ENCODE measurements around the gene ZC3H7B. TPM values are rescaled to one million over a fixed set of nuclear protein-coding genes. Genes with fewer than 3 reads are reported as not detected.

Gene ZC3H7B
- total RNA-seq, 1 donor from 2014 or later, result 28.2 TPM

- TF ChIP-seq CTCF (IDR thresholded peaks at IDR 0.05) (no peak), POLR2AphosphoS5 (IDR thresholded peaks at IDR 0.05; ENCODE audit: insufficient read depth in 1 of 2, low read depth in 1 of 2) (no peak), POLR2A (IDR thresholded peaks at IDR 0.05) (no peak)
- H3K36me3 ChIP-seq, result no peaks in the 10 kb centered on the region
- no peak for DNase-seq (ENCODE audit: extremely low spot score in 2 of 2)
- H3K4me1 ChIP-seq, result no peaks in the 10 kb centered on the region
- no peaks in the 10 kb centered on the region for H3K27me3 ChIP-seq
- no peaks in the 10 kb centered on the region for H3K9me3 ChIP-seq
- no peak overlapping the region for H3K27ac ChIP-seq
- intact Hi-C loops (cut with DNase I), result no loop called here
- H3K4me3 ChIP-seq, result no peak overlapping the region
Observed at GRCh38 chr22:41314821-41315220, 13.5 kb downstream of the ZC3H7B start.

GRCh38 chr22:41315586-41315985 is 14.3 kb downstream of the ZC3H7B start:
- H3K27ac ChIP-seq, result no peak overlapping the region
- TF ChIP-seq POLR2AphosphoS5 (IDR thresholded peaks at IDR 0.05; ENCODE audit: insufficient read depth in 1 of 2, low read depth in 1 of 2), result no peak
- TF ChIP-seq POLR2A (IDR thresholded peaks at IDR 0.05), result no peak
- TF ChIP-seq CTCF (IDR thresholded peaks at IDR 0.05), result no peak
- intact Hi-C loops (cut with DNase I), result no loop called here
- H3K27me3 ChIP-seq, result no peaks in the 10 kb centered on the region
- H3K4me1 ChIP-seq, result no peaks in the 10 kb centered on the region
- H3K4me3 ChIP-seq, result no peak overlapping the region
- no peaks in the 10 kb centered on the region for H3K36me3 ChIP-seq
- no peak for DNase-seq (ENCODE audit: extremely low spot score in 2 of 2)
- H3K9me3 ChIP-seq, result no peaks in the 10 kb centered on the region

GRCh38 chr22:41320416-41321240 is 19.3 kb downstream of the ZC3H7B start:
- Histone ChIP-seq H3K27me3 (no peaks in the 10 kb centered on the region), H3K4me1 (no peaks in the 10 kb centered on the region), H3K36me3 (peaks cover 0 to 21% of the 10 kb centered on the region in 2 donors), H3K9me3 (no peaks in the 10 kb centered on the region), H3K4me3 (no peak overlapping the region), H3K27ac (no peak overlapping the region)
- no peak for DNase-seq (ENCODE audit: extremely low spot score in 2 of 2)
- intact Hi-C loops (cut with DNase I), result no loop called here
- TF ChIP-seq POLR2AphosphoS5 (IDR thresholded peaks at IDR 0.05; ENCODE audit: insufficient read depth in 1 of 2, low read depth in 1 of 2) (no peak), CTCF (IDR thresholded peaks at IDR 0.05) (no peak)

GRCh38 chr22:41324821-41325528 is 23.6 kb downstream of the ZC3H7B start:
- no peaks in the 10 kb centered on the region for H3K9me3 ChIP-seq
- no peaks in the 10 kb centered on the region for H3K27me3 ChIP-seq
- TF ChIP-seq POLR2A (IDR thresholded peaks at IDR 0.05) (no peak), POLR2AphosphoS5 (IDR thresholded peaks at IDR 0.05; ENCODE audit: insufficient read depth in 1 of 2, low read depth in 1 of 2) (no peak), CTCF (IDR thresholded peaks at IDR 0.05) (no peak)
- H3K4me1 ChIP-seq, result no peaks in the 10 kb centered on the region
- peaks cover 0 to 58% of the 10 kb centered on the region in 2 donors for H3K36me3 ChIP-seq
- no peak overlapping the region for H3K4me3 ChIP-seq
- DNase-seq (ENCODE audit: extremely low spot score in 2 of 2), result no peak
- no peak overlapping the region for H3K27ac ChIP-seq
- intact Hi-C loops (cut with DNase I), result no loop called here

GRCh38 chr22:41327124-41327523 is 25.8 kb downstream of the ZC3H7B start:
- H3K27me3 ChIP-seq, result no peaks in the 10 kb centered on the region
- H3K36me3 ChIP-seq, result peaks cover 0 to 68% of the 10 kb centered on the region in 2 donors
- no peak for DNase-seq (ENCODE audit: extremely low spot score in 2 of 2)
- no peaks in the 10 kb centered on the region for H3K4me1 ChIP-seq
- no peak overlapping the region for H3K27ac ChIP-seq
- H3K9me3 ChIP-seq, result no peaks in the 10 kb centered on the region
- intact Hi-C loops (cut with DNase I), result no loop called here
- no peak overlapping the region for H3K4me3 ChIP-seq
- no peak for TF ChIP-seq CTCF (IDR thresholded peaks at IDR 0.05)
- no peak for TF ChIP-seq POLR2AphosphoS5 (IDR thresholded peaks at IDR 0.05; ENCODE audit: insufficient read depth in 1 of 2, low read depth in 1 of 2)
- no peak for TF ChIP-seq POLR2A (IDR thresholded peaks at IDR 0.05)
